Measurements from ENCODE around the gene AHDC1. TPM values are rescaled to one million over a fixed set of nuclear protein-coding genes. Genes with fewer than 3 reads are reported as not detected.

Gene AHDC1
- polyA plus RNA-seq, 1 donor from 2014 or later, result 5.3 TPM

DNA sequence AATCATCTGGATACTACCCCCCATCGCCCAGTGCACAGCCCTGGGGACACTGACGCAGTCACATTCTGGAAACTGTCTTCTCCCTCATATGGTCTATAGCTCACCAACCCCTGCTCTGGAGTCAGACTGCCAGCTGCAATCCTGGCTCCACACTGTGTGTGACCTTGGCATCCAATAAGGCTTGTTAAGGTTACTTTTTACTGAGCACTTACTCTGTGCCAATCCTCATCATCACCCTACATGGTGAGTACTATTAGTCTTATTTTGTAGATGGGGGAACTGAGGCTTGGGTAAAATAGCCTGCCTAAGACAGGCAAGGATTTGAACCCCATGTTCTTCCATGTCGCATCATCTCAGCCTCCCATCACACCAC lies 34.9 kb downstream of the AHDC1 start:
- Histone ChIP-seq H3K27me3 (ENCODE audit: insufficient read depth, low read depth, low read length) (no peaks in the 10 kb centered on the region), H3K27ac (ENCODE audit: low read length) (peak overlapping the region; percentile 41), H3K9me2 (ENCODE audit: insufficient read depth, low read length) (no peaks in the 10 kb centered on the region), H3K4me2 (ENCODE audit: low read length) (no peak overlapping the region), H3K4me3 (ENCODE audit: low read length) (no peak overlapping the region), H3K9me3 (ENCODE audit: low read length) (no peaks in the 10 kb centered on the region), H3F3A (ENCODE audit: insufficient read depth, low read length, poor library complexity, severe bottlenecking) (peaks cover 12% of the 10 kb centered on the region), H3K36me3 (ENCODE audit: insufficient read depth, low read length) (no peaks in the 10 kb centered on the region), H2AFZ (ENCODE audit: low read depth, low read length) (no peak overlapping the region), H3K79me2 (replicated peaks; ENCODE audit: insufficient read depth, low read length) (peaks cover 82% of the 10 kb centered on the region), H4K20me1 (ENCODE audit: insufficient read depth) (no peaks in the 10 kb centered on the region), H3K9ac (ENCODE audit: low read length) (peak overlapping the region; percentile 22)
- no peak for TF ChIP-seq EP300 (conservative IDR thresholded peaks at IDR 0.05; ENCODE audit: poor library complexity, severe bottlenecking)

DNA sequence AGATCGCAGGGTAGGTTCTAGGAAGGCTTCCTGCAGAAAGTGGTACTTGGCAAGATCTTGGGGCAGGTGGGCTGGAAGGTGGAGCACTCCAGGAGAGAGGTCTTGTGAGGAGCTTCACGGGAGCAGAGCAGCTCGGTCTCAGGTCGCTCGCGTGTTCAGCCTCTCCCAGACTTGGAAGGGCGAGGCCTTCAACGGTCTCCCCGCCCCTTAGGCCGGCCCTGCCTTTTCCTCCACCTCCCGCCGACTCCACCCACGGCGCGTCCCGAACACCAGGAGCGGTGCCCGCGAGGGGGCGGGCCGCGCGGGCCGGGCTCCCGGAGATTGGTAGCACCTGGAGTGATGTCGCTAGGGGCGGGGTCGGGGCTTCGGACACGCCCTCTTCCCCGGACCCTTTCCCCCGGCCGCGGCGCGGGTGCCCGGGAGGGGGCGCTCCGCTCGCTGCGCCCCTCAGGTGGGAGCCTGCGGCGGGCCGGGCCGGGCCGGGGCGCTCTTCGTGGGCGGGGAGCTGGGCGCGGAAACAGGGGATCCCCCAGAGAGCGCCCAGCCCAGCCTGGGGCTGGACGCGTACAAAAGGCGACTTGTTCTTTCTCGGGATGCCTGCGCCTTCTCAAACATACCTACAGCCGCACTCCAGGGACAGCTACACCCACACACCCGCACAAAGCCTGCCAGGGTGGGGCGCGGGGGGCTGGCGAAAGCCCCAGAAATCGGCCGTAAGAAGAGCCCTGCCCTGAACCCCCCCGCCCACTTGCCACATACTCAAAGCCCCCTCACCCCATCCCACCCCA lies 35.5 kb downstream of the AHDC1 start:
- Histone ChIP-seq H3K9ac (ENCODE audit: low read length) (peak overlapping the region; percentile 60), H3K4me3 (ENCODE audit: low read length) (peak overlapping the region; percentile 53), H3K79me2 (replicated peaks; ENCODE audit: insufficient read depth, low read length) (peaks cover 82% of the 10 kb centered on the region)

More for the DNA sequence above, 35.5 kb downstream of the AHDC1 start:
- H3K27me3 ChIP-seq (ENCODE audit: insufficient read depth, low read depth, low read length), result no peaks in the 10 kb centered on the region
- peaks cover 10% of the 10 kb centered on the region for H3F3A ChIP-seq (ENCODE audit: insufficient read depth, low read length, poor library complexity, severe bottlenecking)
- TF ChIP-seq SMC3 (conservative IDR thresholded peaks at IDR 0.05; ENCODE audit: poor library complexity), result peak; percentile 40
- TF ChIP-seq, protein P1, sequence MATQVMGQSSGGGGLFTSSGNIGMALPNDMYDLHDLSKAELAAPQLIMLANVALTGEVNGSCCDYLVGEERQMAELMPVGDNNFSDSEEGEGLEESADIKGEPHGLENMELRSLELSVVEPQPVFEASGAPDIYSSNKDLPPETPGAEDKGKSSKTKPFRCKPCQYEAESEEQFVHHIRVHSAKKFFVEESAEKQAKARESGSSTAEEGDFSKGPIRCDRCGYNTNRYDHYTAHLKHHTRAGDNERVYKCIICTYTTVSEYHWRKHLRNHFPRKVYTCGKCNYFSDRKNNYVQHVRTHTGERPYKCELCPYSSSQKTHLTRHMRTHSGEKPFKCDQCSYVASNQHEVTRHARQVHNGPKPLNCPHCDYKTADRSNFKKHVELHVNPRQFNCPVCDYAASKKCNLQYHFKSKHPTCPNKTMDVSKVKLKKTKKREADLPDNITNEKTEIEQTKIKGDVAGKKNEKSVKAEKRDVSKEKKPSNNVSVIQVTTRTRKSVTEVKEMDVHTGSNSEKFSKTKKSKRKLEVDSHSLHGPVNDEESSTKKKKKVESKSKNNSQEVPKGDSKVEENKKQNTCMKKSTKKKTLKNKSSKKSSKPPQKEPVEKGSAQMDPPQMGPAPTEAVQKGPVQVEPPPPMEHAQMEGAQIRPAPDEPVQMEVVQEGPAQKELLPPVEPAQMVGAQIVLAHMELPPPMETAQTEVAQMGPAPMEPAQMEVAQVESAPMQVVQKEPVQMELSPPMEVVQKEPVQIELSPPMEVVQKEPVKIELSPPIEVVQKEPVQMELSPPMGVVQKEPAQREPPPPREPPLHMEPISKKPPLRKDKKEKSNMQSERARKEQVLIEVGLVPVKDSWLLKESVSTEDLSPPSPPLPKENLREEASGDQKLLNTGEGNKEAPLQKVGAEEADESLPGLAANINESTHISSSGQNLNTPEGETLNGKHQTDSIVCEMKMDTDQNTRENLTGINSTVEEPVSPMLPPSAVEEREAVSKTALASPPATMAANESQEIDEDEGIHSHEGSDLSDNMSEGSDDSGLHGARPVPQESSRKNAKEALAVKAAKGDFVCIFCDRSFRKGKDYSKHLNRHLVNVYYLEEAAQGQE (IDR thresholded peaks at IDR 0.05; ENCODE audit: borderline replicate concordance), result no peak
- TF ChIP-seq, protein P2, sequence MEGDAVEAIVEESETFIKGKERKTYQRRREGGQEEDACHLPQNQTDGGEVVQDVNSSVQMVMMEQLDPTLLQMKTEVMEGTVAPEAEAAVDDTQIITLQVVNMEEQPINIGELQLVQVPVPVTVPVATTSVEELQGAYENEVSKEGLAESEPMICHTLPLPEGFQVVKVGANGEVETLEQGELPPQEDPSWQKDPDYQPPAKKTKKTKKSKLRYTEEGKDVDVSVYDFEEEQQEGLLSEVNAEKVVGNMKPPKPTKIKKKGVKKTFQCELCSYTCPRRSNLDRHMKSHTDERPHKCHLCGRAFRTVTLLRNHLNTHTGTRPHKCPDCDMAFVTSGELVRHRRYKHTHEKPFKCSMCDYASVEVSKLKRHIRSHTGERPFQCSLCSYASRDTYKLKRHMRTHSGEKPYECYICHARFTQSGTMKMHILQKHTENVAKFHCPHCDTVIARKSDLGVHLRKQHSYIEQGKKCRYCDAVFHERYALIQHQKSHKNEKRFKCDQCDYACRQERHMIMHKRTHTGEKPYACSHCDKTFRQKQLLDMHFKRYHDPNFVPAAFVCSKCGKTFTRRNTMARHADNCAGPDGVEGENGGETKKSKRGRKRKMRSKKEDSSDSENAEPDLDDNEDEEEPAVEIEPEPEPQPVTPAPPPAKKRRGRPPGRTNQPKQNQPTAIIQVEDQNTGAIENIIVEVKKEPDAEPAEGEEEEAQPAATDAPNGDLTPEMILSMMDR (IDR thresholded peaks at IDR 0.05; ENCODE audit: poor library complexity, severe bottlenecking), result peak; percentile 66
- TF ChIP-seq RAD21 (conservative IDR thresholded peaks at IDR 0.05), result peak; percentile 11
- TF ChIP-seq TAF1 (IDR thresholded peaks at IDR 0.05; ENCODE audit: low read depth), result no peak
- TF ChIP-seq POLR2AphosphoS5 (IDR thresholded peaks at IDR 0.05), result no peak
- TF ChIP-seq MXI1 (conservative IDR thresholded peaks at IDR 0.05; ENCODE audit: poor library complexity, severe bottlenecking), result no peak
- TF ChIP-seq EP300 (conservative IDR thresholded peaks at IDR 0.05; ENCODE audit: poor library complexity, severe bottlenecking), result no peak
- no peak for TF ChIP-seq EZH2 (IDR thresholded peaks at IDR 0.05; ENCODE audit: borderline replicate concordance, insufficient read depth, low read length, poor library complexity, severe bottlenecking)
- H3K27ac ChIP-seq (ENCODE audit: low read length), result peak overlapping the region; percentile 88
- H3K36me3 ChIP-seq (ENCODE audit: insufficient read depth, low read length), result no peaks in the 10 kb centered on the region
- H4K20me1 ChIP-seq (ENCODE audit: insufficient read depth), result no peaks in the 10 kb centered on the region
- no peaks in the 10 kb centered on the region for H3K9me3 ChIP-seq (ENCODE audit: low read length)
- H3K4me2 ChIP-seq (ENCODE audit: low read length), result peak overlapping the region; percentile 43
- no peaks in the 10 kb centered on the region for H3K9me2 ChIP-seq (ENCODE audit: insufficient read depth, low read length)
- H2AFZ ChIP-seq (ENCODE audit: low read depth, low read length), result no peak overlapping the region

Measured in neural cell (in vitro differentiated cells).